HG03442 (cell line): ENCODE data around the gene BIK.
"Not testable (repeated sequence)": the region's sequence is repeated elsewhere in the genome, so short reads cannot be mapped to it uniquely, and the experiment has no call there.

Experiments used
- ATAC-seq: cut with Tn5 transposase; IDR thresholded peaks from one replicate; pipeline ENCODE4 v1.9.1; 2021; ENCODE audit warnings: mild to moderate bottlenecking, moderate library complexity; ENCODE audit not compliant: unreplicated experiment

Gene BIK

DNA sequence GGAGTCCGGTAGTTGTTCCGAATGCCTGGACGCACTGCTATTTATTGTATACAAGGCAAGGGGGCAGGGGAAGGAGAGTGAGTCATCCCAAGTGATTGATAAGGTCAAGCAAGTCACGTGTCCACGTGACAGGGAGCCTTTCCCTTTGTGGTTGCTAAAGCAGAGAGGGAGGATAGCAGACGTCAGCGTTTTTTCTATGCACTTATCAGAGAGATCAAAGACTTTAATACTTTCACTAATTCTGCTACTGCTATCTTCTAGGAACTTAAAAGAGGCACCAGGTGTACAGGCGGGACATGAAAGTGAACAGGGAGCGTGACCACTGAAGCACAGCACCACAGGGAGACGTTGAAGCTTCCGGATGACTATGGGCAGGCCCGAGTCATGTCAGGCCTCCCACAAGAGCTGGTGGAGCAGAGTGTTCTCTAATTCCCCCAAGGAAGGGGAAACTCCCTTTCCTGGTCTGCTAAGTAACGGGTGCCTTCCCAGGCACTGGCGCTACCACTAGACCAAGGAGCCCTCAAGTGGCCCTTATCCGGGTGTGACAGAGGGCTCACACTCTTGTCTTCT is 6.4 kb upstream of the BIK start:
- not testable (repeated sequence) for ATAC-seq

DNA sequence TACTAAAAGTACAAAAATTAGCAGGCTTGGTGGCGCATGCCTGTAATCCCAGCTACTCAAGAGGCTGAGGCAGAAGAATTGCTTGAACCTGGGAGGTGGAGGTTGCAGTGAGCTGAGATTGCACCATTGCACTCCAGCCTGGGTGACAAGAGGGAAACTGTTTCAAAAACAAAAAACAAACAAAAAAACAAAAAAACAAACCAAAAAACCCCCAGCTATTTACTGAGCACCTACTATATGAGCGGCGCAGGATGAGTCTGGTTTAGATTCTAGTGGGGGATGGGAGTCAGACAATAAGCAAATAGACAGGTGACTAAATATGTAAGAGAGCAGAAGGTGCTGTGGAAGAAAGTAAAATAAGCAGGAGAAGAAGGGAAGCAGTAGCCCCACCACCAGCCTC is 5.6 kb upstream of the BIK start:
- ATAC-seq = not testable (repeated sequence)

DNA sequence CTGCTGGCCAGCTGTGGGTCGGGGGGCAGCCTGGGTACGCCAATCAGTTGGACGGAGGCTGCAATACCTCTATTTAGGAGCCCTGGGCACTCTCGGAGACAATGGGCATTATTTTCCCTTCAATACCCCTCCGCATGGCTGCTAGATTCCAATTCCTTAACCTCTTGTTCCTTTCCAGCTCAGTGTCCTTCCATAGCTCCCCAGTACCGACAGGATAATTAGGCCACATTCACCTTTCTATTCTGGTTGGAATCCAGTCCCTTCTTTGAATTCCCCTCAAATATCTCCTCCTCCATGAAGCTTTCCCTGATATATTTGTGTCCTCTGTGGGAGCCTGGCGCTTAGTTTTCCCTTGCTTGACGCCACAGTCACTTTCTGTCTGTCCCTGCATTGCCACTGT is 4.2 kb upstream of the BIK start:
- no peak for ATAC-seq

DNA sequence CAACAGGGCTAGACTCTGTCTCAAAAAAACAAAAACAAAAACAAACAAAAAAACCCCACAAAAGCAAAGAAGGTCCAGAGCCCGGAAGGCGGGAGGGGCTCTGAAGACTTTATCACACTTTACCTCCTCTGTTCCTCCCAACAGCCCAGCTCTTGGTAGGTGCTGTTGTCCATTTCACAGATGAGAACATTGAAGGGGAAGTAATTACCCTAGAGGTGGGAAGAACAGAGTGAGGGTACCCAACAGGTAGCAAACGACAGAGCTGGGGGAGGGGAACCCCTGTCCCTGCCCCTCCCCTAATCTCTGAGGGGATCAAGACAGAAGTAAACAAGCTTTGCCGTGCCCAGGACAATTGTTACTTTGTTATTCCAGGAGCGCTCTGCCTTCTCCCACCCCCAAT is 1.0 kb upstream of the BIK start:
- no peak for ATAC-seq

DNA sequence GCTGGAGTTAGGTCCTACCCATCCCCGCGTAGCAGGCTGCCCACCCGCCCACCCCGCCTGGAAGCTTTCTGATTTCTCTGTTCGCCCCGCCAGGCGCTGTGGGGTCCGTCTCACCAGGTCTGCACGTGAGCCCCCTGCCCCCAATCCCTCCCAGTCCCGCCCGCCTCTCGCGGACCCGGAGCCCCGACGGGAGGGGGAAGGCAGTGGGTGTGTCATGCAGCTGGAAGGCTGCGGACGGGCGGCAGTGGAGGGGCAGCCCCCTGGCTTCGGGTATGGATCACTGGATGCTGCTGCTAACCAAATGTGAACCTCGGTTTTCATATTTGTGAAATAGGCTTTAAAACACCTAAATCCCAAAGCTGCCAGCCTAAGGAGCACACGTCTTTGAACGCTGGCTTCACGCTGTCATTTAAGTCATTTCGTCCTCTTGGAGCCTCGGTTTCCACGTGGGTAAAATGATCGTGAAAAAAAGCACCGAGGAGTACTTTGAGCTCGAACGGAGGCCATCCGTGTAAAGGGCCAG is 568 bp upstream of the BIK start:
- no peak for ATAC-seq

DNA sequence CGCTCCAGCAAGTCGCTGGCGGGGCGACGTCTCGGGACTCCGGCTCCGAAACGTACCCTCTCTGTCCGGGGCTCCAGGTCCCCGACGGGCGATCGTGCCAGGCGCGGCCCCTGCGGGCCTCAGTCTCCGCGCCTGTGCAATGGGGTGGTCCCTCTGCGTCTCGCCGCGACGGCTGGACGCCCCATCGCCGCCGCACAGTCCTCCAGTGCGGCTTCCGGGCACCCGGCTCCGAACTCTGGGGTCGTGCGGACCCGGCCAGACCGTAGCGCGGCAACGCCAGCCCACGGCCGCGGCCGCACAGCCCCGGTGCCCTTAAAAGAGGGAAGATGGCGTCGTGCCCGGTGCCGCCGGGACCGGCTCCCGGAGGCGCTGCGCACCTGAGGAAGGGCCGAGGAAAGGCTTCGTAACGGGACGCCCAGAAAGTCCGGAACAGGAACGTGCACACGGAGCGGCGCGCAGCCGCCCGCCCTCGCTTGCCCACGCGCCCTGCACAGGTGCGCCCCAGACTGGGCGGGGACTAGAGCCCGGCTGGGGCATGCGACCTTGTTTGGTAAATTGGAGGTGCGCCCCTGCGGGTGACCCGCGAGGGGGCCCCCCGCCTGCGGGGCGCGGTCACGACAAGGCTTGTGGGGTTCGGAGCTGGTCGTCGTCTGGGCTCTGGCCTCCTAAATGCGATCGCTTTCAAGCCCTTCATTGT is 525 bp downstream of the BIK start:
- ATAC-seq = no peak

DNA sequence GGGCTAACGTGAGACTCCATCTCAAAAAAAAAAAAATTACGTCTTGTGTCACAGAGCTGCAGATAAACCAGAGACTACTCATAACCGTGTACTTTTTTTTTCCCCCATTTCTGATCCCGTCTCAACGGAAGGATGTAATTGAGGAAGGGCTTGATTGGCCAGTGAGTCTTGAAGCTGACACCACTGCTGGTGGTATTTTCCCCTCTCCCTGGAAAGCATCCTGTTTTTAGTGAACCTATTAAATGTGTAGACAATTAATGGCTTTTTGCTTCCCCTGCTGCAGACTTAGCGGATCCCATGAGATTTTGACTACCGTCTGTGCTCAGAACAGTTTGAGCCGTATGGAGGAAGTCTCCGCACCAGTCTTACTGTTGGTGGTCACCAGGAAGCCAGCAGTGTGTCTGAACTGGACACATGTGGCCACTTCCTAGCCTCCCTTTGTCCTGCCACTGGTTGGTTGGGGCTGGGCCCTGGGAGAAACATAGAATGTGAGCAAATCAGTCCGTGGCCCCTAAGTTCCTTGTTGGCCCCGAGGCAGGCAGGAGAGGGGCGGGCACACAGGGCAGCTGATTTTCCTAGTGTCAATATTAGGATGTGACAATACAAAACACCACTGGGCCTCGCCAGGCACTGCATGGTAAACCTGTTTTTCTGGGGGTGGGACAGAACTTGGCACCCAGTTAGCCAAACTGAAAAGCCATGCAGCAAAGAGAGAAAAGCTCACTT is 3.1 kb downstream of the BIK start:
- ATAC-seq = no peak

DNA sequence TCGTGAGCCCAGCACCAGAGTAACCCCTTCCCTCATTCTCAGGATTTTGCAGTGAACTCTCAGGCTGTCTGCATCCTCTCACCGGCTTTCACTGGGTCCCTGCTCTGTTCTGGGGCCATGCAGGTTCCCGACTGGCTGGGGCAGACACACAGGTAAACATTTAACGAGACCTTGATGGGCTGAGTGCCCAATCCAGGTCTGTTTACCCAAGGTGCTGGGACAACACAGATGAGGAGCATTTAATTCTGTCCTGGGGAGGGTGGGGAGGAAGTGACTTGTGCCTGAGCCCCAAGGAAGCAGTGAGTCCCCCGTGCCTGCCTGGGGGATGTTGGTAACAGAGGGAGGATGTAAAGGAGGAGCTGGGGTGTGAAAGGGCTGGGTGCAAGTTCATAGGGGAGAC is 4.4 kb downstream of the BIK start:
- ATAC-seq = no peak

DNA sequence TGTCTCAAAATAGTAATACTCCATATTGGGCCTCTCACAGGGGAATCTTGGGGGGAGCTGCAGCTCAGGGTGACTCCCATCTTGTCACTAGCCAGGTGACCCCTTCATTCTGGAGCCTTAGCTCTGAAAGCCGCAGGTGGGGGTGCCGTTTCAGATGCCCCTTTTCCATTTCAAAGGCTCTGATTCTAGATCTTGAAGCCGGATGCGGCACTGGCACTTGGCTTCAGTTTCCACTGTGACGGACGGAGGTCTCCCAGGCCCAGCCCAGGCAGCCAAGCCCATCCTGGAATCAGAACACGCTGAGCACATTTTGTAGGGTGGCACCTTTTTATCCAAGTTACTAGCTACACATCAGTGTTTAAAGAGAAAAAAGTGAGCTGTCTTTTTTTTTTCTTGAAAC is 6.4 kb downstream of the BIK start:
- ATAC-seq = no peak

DNA sequence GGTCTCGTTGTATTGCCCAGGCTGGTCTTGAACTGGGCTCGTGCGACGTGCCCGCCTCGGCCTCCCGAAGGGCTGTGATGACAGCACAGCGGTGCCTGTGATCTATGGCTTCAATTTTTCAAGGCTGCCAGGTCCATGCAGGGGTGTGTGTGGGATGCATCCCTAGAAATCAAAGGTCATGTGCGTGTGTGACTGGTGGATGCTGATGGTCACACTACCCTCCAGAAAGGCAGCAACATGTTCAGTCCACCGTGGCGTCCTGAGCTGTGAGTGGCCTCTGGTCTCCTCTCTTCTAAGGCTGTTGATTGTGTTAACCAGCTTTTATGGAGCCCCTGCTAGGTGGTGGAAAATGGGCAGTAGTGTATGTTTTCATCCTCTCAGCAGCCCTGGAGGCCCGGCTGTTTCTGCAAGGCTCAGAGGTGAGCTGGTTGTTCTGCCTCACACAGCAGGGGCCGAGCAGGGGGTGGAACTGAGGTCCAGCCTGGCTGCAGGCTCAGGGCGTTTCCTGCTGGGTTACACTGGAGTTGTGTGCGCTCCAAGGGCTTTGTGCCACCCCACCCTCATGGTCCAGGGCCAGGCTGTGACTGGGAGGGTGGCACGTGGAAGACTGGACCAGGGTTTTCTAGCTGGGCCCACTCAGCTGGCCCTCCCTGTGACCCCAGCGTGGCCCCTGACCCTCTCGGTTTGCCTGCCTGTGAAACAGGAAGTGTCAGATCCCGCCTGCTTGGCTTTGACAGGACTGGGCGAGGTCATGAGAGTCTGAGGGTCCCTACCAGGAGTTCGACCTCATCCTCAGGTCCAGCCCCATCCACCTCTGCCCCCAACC is 7.7 kb downstream of the BIK start:
- ATAC-seq = no peak

DNA sequence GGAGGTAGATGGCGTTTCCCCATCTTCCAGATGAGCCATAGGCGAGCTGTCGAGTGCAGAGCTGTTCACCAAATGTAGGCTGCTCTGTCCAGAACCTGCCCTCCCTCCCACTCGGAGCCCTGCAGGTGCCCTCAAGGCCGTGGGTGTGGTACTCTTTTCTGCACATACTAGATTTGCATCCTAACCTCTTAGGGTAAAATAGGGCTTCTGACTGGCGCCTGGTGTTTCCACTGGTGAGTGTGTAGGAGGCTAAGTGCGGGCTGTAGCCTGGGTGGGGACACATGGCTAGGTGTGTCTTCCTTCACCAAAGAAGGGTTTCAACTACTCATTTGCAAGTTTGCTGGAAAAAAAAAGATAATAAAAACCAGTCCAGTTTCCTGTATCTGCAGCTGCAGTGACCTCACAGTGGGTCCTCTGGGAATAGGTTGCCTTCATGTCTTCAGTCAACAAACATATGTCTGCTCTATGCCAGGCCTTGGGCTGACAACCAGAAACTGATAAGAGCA is 8.5 kb downstream of the BIK start:
- ATAC-seq = no peak

DNA sequence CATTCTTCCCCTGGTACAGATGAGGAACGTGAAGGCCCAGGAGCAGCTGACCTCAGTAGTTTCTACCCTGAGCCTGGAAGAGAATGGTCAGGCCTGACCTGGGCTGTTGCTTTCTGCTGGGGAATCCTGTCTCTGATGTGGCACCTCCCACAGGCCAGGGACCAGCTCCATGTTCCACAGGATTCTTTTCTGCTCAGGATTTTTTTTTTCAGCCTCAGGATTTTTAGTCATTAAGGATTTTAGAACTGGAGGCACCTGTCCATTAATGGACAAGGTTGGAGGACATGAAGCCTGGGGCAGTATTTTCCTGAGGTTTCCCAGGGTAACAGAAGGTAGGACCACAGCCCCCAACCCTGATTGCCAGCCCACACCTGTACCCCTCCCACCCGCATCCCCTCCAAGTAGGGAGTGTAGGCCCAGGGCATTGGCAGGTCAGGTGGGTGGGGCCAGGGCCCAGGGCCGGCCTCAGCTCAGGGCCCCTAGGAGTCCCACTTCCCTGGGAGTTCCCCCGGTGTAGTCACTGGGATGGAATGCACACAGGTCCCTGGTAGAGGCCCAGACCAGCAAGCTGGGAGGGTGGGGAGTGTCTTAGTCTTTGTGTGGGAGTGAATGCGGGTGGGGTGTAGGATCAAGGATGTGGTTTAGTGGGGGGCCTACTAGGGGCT is 16.1 kb downstream of the BIK start:
- ATAC-seq = no peak

DNA sequence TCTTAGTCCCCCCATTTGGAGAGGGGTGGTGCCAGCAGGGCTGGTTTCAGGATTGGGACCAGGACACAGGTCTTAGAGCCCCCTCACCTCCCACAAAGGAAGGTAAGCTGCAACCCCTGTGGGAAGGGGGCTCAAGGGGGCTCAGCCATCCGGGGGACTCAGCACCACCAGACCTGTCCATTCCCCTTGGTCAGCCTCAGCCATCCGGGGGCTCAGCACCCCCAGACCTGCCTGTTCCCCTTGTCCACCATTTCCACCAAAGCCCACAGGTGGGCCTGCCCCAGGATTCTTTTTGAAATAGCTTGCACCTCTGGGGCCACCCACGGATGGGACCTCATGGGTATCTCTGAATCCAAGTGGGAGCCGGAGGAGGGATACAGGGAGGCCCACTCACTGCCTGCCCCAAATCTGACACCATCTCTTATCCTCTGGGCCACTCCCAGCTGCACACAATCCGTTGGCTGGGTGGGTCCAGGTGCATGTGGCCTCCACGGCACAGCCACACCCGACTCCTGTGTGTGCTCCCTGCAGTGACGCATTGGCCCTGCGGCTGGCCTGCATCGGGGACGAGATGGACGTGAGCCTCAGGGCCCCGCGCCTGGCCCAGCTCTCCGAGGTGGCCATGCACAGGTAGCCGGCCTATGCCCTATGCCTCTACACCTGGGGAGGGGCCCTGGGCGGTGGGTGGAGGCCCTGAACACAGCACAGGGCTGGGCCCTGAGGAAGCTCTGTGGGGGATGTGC is 16.8 kb downstream of the BIK start:
- no peak for ATAC-seq

DNA sequence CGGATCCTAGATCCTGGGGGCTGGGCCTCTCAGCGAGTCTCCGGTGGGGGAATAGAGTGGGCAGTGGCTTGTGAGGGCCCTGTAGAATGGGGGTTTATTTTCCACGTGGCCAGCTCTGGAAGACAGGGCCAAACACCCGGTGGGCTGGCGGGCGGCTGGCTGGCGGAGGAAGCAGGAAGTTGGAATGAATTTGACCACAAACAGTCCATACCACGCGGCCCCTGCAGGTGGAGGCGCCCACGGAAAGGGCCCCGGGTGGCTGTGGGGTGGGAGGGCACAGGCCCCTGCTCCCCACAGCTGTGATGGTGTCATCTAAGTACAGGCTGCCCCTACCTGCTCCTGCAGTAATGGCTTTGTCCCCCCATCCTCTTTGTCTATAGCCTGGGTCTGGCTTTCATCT is 17.6 kb downstream of the BIK start:
- no peak for ATAC-seq

DNA sequence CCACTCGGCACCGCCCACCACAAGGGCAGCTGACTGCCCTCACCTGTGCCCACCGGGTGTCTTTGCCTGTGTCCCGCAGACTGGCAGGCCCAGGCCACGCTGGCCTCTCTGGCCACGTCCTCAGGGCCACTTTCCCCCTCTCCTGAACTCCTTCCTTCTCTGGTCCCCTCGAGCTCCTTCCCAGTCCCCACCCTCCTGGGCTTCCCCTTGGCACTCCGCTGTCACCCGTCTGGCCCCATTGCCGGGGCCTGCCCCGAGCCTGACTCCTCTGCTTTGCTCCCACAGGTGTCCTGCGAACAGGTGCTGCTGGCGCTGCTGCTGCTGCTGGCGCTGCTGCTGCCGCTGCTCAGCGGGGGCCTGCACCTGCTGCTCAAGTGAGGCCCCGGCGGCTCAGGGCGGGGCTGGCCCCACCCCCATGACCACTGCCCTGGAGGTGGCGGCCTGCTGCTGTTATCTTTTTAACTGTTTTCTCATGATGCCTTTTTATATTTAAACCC is 18.4 kb downstream of the BIK start:
- no peak for ATAC-seq

DNA sequence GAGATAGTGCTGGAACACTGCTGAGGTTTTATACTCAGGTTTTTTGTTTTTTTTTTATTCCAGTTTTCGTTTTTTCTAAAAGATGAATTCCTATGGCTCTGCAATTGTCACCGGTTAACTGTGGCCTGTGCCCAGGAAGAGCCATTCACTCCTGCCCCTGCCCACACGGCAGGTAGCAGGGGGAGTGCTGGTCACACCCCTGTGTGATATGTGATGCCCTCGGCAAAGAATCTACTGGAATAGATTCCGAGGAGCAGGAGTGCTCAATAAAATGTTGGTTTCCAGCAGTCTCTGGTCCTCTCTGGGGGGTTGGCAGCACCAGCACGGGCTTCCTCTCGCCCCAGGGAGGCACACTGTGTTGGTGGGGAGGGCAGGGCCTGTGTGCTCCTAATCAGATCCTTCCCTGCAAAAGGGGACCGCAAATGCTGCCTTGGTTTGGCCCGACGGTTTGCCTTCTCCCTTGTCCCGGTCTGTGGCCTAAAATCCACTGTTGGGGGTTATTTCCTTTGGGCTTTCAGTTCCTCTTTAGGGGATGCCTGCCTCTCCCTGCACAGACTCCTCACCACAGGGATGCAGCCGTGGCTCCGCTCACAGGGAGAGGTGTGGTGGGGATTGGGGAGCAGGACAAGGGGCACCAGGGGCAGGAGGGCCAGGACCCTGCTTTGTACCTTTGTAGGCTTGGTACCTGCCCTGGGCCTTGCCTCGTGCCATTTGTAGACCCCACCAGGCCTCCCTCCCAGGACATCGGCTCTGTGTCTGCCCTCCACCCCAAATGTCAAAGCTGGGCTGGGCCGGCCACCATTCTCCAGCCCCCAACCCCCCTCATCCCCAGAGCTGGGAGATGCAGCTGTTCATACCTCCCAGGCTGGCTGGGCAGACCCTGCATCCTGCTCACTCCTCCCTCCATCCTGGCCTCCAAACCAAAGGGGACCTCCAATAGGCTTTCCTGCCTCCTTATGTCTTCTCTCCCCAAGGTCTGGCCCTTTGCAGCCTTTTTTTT is 19.2 kb downstream of the BIK start:
- no peak for ATAC-seq

DNA sequence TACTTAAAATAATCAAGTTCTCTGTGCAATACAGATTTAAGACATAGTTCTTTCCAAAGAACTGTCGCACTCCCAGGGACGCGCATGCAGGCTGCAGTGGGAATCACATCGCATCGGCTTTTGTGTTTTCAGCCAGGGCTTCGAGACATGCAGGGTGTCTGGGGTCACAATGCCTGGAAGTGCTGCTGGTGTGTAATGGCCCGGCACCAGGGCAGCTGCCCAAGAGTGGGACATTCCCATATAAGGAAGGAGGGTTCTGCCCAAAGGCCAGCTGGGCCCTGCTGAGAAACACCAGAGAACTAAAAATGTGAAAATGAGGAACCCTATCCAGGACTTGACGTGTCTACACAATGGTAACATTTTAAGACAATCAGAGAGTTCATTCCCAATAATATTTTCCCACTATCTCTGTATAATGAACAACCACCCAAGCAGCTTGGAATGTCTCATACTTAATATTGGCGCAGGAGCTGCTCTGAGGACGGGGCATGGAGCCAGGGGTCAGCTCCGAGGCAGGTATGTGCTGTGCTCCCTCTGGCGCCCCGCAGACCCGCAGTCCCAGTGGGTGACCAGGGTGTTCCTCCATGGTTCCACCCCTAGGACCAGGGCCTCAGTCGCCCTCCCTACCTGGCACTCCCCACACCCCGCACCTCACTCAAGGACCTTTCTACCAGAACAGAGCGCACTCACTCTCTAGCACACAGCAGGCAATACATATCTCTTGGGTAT is 21.4 kb downstream of the BIK start:
- ATAC-seq = no peak

DNA sequence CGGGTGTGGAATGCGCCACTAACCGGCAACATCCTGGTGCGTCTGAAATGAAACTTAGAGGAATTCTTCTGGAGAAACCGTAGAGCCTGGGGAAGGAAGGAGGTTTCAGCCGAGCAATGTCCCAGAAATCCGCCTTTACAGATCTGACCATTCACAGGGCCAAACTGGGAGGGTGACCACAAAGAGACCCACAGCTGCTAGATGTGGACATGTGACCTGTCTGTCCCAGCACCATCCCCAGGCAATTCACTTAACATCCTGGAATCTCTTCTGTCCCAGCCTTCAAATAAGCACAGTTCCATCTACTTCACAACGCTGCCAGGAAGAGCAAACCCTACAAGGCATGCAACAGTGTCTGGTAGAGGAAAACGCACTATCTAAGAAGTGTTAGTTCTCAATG is 22.9 kb downstream of the BIK start:
- no peak for ATAC-seq
